Hepatocyte (in vitro differentiated cells): ENCODE measurements around the gene ACE. TPM values are rescaled to one million over a fixed set of nuclear protein-coding genes. Genes with fewer than 3 reads are reported as not detected.

Experiments used
- DNase-seq: peaks from one replicate; pipeline ENCODE4 v3.0.0-alpha.2; 2016; ENCODE audit warnings: low spot score
- H2AFZ ChIP-seq: fragments of 200-600 bp; sonication (generic); 2 replicates; pipeline ENCODE4 v1.6.0; 2016; ENCODE audit warnings: antibody characterized with exemption, mild to moderate bottlenecking
- H3K27ac ChIP-seq: fragments of 200-600 bp; sonication (generic); 2 replicates; pipeline ENCODE4 v1.5.1; 2016; ENCODE audit warnings: mild to moderate bottlenecking
- H3K27me3 ChIP-seq: fragments of 200-600 bp; sonication (generic); 2 replicates; pipeline ENCODE4 v1.6.1; 2016
- H3K36me3 ChIP-seq: fragments of 200-600 bp; sonication (generic); replicated peaks from 2 replicates; pipeline ENCODE4 v1.5.1; 2016; ENCODE audit warnings: low read depth; ENCODE audit not compliant: insufficient read depth
- H3K4me1 ChIP-seq: fragments of 200-600 bp; sonication (generic); 2 replicates; pipeline ENCODE4 v1.5.1; 2016; ENCODE audit warnings: mild to moderate bottlenecking, moderate library complexity; ENCODE audit not compliant: insufficient read depth
- H3K4me2 ChIP-seq: fragments of 200-600 bp; sonication (generic); 2 replicates; pipeline ENCODE4 v1.6.0; 2016
- H3K4me3 ChIP-seq: fragments of 200-600 bp; sonication (generic); 2 replicates; pipeline ENCODE4 v1.5.1; 2016; ENCODE audit warnings: mild to moderate bottlenecking
- H3K79me2 ChIP-seq: fragments of 200-600 bp; sonication (generic); 2 replicates; pipeline ENCODE4 v1.6.0; 2017; ENCODE audit warnings: mild to moderate bottlenecking
- H3K9me2 ChIP-seq: fragments of 200-600 bp; sonication (generic); replicated peaks from 2 replicates; pipeline ENCODE4 v1.6.0; 2017; ENCODE audit warnings: mild to moderate bottlenecking; ENCODE audit not compliant: insufficient read depth
- H3K9me3 ChIP-seq: fragments of 200-600 bp; sonication (generic); 2 replicates; pipeline ENCODE4 v1.5.1; 2016; ENCODE audit warnings: low read depth, mild to moderate bottlenecking
- H4K20me1 ChIP-seq: fragments of 200-600 bp; sonication (generic); 2 replicates; pipeline ENCODE4 v1.6.0; 2016; ENCODE audit warnings: mild to moderate bottlenecking; ENCODE audit not compliant: insufficient read depth, poor library complexity, severe bottlenecking
- CTCF ChIP-seq: fragments of 200-600 bp; sonication (generic); IDR thresholded peaks from 2 replicates; pipeline ENCODE4 v1.5.1; 2016; ENCODE audit warnings: antibody characterized with exemption, mild to moderate bottlenecking; ENCODE audit not compliant: poor library complexity
- EZH2 ChIP-seq: fragments of 200-600 bp; sonication (generic); IDR thresholded peaks from 2 replicates; pipeline ENCODE4 v1.6.1; 2016; ENCODE audit warnings: antibody characterized with exemption, mild to moderate bottlenecking, borderline replicate concordance
- EZH2phosphoT487 ChIP-seq: fragments of 200-600 bp; sonication (generic); IDR thresholded peaks from one replicate; pipeline ENCODE4 v1.6.1; 2018; ENCODE audit warnings: antibody characterized with exemption, mild to moderate bottlenecking, low read depth, moderate library complexity; ENCODE audit not compliant: unreplicated experiment, severe bottlenecking
- WGBS: methylation state at CpG from one replicate; pipeline ENCODE4 v1.1.6; 2016; ENCODE audit warnings: low lambda C conversion rate; ENCODE audit errors: missing lambda C conversion rate; 5-methylcytosine and 5-hydroxymethylcytosine counted together
- polyA plus RNA-seq: library from polyadenylated mRNA; unstranded; fragments of >200 nt; fragmentation: Nextera tagmentation; extraction: Ambion mirVana; gene quantifications from 2 replicates; pipeline ENCODE4 v1.2.1, GENCODE V29; 2016
- total RNA-seq: library from RNA; depleted of rRNA; stranded (reverse); fragments of >200 nt; gene quantifications from 2 replicates; pipeline ENCODE4 v1.2.3, GENCODE V29; 2014

ACE gene
- total and polyA plus RNA-seq, 2 experiments from 2014 or later, result 7.2 to 8.0 TPM

GRCh38 chr17:63442074-63442473 lies 34.8 kb upstream of the ACE start:
- peaks cover 10% of the 10 kb centered on the region for H3K79me2 ChIP-seq
- no peak overlapping the region for H2AFZ ChIP-seq
- H3K9me3 ChIP-seq, result no peaks in the 10 kb centered on the region
- H3K9me2 ChIP-seq, result no peaks in the 10 kb centered on the region
- peaks cover 15% of the 10 kb centered on the region for H3K4me1 ChIP-seq
- DNase-seq, result no peak
- WGBS, result 86% methylated on average over 8 of the region's 8 CpGs
- H4K20me1 ChIP-seq, result no peaks in the 10 kb centered on the region
- H3K4me2 ChIP-seq, result no peak overlapping the region
- no peak for TF ChIP-seq EZH2phosphoT487
- TF ChIP-seq EZH2, result no peak
- TF ChIP-seq CTCF, result no peak
- no peak overlapping the region for H3K4me3 ChIP-seq
- no peaks in the 10 kb centered on the region for H3K27me3 ChIP-seq
- H3K36me3 ChIP-seq, result no peaks in the 10 kb centered on the region
- H3K27ac ChIP-seq, result no peak overlapping the region

GRCh38 chr17:63442549-63443035 lies 34.3 kb upstream of the ACE start:
- H3K36me3 ChIP-seq, result no peaks in the 10 kb centered on the region
- H3K4me1 ChIP-seq, result peaks cover 20% of the 10 kb centered on the region
- H3K79me2 ChIP-seq, result peaks cover 10% of the 10 kb centered on the region
- no peaks in the 10 kb centered on the region for H3K9me3 ChIP-seq
- H3K27me3 ChIP-seq, result no peaks in the 10 kb centered on the region
- H4K20me1 ChIP-seq, result no peaks in the 10 kb centered on the region
- no peaks in the 10 kb centered on the region for H3K9me2 ChIP-seq
- 86% methylated on average over 11 of the region's 11 CpGs for WGBS
- no peak overlapping the region for H3K4me2 ChIP-seq
- no peak overlapping the region for H2AFZ ChIP-seq
- H3K4me3 ChIP-seq, result no peak overlapping the region
- DNase-seq, result no peak
- no peak overlapping the region for H3K27ac ChIP-seq
- TF ChIP-seq CTCF (no peak), EZH2 (no peak)

- Histone ChIP-seq H3K36me3 (no peaks in the 10 kb centered on the region), H4K20me1 (no peaks in the 10 kb centered on the region), H2AFZ (no peak overlapping the region), H3K4me1 (peaks cover 21% of the 10 kb centered on the region), H3K4me3 (no peak overlapping the region), H3K27ac (no peak overlapping the region), H3K79me2 (peaks cover 10% of the 10 kb centered on the region), H3K4me2 (no peak overlapping the region), H3K9me3 (no peaks in the 10 kb centered on the region), H3K9me2 (no peaks in the 10 kb centered on the region), H3K27me3 (no peaks in the 10 kb centered on the region)
- DNase-seq, result no peak
- 91% methylated on average over 6 of the region's 6 CpGs for WGBS
- TF ChIP-seq CTCF, result no peak
- TF ChIP-seq EZH2, result no peak
- TF ChIP-seq EZH2phosphoT487, result no peak
These were observed 33.8 kb upstream of the ACE start for GRCh38 chr17:63443053-63443452.

DNA sequence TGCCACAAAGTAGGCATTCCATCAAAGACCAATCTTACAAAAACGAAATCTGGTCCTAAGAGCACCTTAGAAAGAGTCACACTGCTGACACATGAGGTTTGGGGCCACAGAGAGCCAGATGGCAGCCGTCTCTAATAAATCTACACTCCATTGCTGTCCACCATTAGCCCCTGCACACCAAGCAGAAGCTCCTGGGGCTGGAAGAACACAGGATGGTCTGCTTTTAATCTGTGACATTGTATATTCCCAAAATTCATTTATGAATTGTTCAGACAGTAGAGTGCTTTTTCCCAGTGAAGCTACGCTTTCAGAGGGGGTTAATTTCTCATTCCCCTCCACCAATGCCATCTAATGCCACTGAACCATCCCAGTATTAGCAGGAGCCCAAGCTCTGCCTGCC lies 32.4 kb upstream of the ACE start:
- Histone ChIP-seq H4K20me1 (no peaks in the 10 kb centered on the region), H3K9me2 (no peaks in the 10 kb centered on the region), H3K4me3 (no peak overlapping the region), H3K27me3 (no peaks in the 10 kb centered on the region), H3K4me1 (peaks cover 21% of the 10 kb centered on the region), H3K27ac (no peak overlapping the region), H2AFZ (no peak overlapping the region), H3K9me3 (no peaks in the 10 kb centered on the region), H3K36me3 (no peaks in the 10 kb centered on the region), H3K79me2 (peaks cover 10% of the 10 kb centered on the region), H3K4me2 (no peak overlapping the region)
- 90% methylated on average over 3 of the region's 3 CpGs for WGBS
- DNase-seq, result no peak
- no peak for TF ChIP-seq EZH2
- no peak for TF ChIP-seq CTCF
- TF ChIP-seq EZH2phosphoT487, result no peak
